A673 (cell line): Measurements from ENCODE around the gene PHC2. TPM values are rescaled to one million over a fixed set of nuclear protein-coding genes. Genes with fewer than 3 reads are reported as not detected.

Experiments used
- BruUV-seq: library from RNA; stranded (reverse); fragments of 400-500 nt; replicated peaks from 2 replicates; lab custom pipeline; 2021; lab: Mats Ljungman, UMichigan
- CTCF ChIA-PET: fragments of 300-600 bp; sonication (Branson Sonifier 250); formaldehyde crosslinking; loops from one replicate; lab custom pipeline; 2022; ENCODE audit warnings: antibody characterized with exemption; lab: Charles Lee
- POLR2A ChIA-PET: fragments of 300-600 bp; sonication (Branson Sonifier 250); formaldehyde crosslinking; loops from one replicate; lab custom pipeline; 2022; ENCODE audit warnings: antibody characterized with exemption; ENCODE audit not compliant: low non-redundant PET; lab: Charles Lee
- DNase-seq: peaks from one replicate; pipeline ENCODE4 v3.0.0-alpha.2; 2015; ENCODE audit warnings: low spot score
- H3K27ac ChIP-seq: fragments of 200-600 bp; sonication (generic); 2 replicates; pipeline ENCODE4 v1.5.1; 2016; ENCODE audit warnings: mixed run types, low read depth, mild to moderate bottlenecking, mixed read lengths, antibody characterized with exemption, low read length; ENCODE audit not compliant: poor library complexity, severe bottlenecking
- H3K27me3 ChIP-seq: fragments of 200-600 bp; sonication (generic); replicated peaks from 2 replicates; pipeline ENCODE4 v1.6.1; 2017; ENCODE audit warnings: mixed run types, low read depth, mild to moderate bottlenecking, mixed read lengths, antibody characterized with exemption, low read length; ENCODE audit not compliant: insufficient read depth, poor library complexity
- H3K36me3 ChIP-seq: fragments of 200-600 bp; sonication (generic); 2 replicates; pipeline ENCODE4 v1.6.1; 2016; ENCODE audit warnings: mixed run types, mild to moderate bottlenecking, mixed read lengths, antibody characterized with exemption, low read length; ENCODE audit not compliant: insufficient read depth, poor library complexity, severe bottlenecking
- H3K4me1 ChIP-seq: fragments of 200-600 bp; sonication (generic); 2 replicates; pipeline ENCODE4 v1.6.1; 2017; ENCODE audit warnings: mixed run types, mild to moderate bottlenecking, mixed read lengths, antibody characterized with exemption, low read length; ENCODE audit not compliant: insufficient read depth, poor library complexity, severe bottlenecking
- H3K4me3 ChIP-seq: fragments of 200-600 bp; sonication (generic); 2 replicates; pipeline ENCODE4 v1.5.1; 2016; ENCODE audit warnings: low read depth, mixed run types, mild to moderate bottlenecking, mixed read lengths, low read length; ENCODE audit not compliant: poor library complexity, severe bottlenecking
- H3K9me3 ChIP-seq: fragments of 200-600 bp; sonication (generic); 2 replicates; pipeline ENCODE4 v1.6.1; 2016; ENCODE audit warnings: mixed run types, low read depth, mild to moderate bottlenecking, mixed read lengths, antibody characterized with exemption, low read length; ENCODE audit not compliant: poor library complexity, severe bottlenecking
- EZH2 ChIP-seq: fragments of 200-600 bp; sonication (generic); IDR thresholded peaks from 2 replicates; pipeline ENCODE4 v1.6.1; 2017; ENCODE audit warnings: borderline replicate concordance, low read depth, mild to moderate bottlenecking, mixed read lengths, antibody characterized with exemption, low read length; ENCODE audit not compliant: poor library complexity, severe bottlenecking
- intact Hi-C: fragments of 100-400 bp; cut with micrococcal nuclease; formaldehyde crosslinking; loops from one replicate; pipeline ENCODE4 v1.10.0; 2022; ENCODE audit not compliant: unreplicated experiment
- total RNA-seq: library from RNA; stranded (reverse); gene quantifications from 2 replicates; pipeline ENCODE4 v1.2.3, GENCODE V29; 2021
- TF ChIP-seq, protein P1 (sequence below): fragments of 300-800, 200-600 bp; sonication (generic); conservative IDR thresholded peaks from 2 replicates; pipeline ENCODE4 v1.5.1; 2017; ENCODE audit warnings: low read depth, mild to moderate bottlenecking, antibody characterized with exemption, low read length, moderate library complexity, mixed read lengths

The PHC2 gene
- total RNA-seq, 1 experiment from 2014 or later: 136 TPM

DNA sequence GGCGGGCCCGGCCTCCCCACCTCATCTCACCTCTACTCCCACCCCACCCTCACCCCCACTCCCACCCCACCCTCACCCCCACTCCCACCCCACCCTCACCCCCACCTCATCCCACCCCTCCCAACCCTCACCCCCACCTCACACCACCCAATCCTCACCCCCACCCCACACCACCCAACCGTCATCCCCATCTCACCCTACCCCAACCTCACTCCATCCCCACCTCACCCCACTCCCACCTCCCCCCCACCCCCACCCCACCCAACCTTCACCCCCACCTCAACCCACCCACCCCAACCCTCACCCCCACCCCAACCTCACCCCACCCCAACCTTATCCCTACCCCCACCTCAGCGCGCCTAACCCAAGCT lies 123.4 kb downstream of the PHC2 start:
- POLR2A ChIA-PET: no interaction called here
- no peaks in the 10 kb centered on the region for H3K9me3 ChIP-seq
- no peaks in the 10 kb centered on the region for H3K4me1 ChIP-seq
- H3K4me3 ChIP-seq: no peak overlapping the region
- no peaks in the 10 kb centered on the region for H3K27me3 ChIP-seq
- no peak for TF ChIP-seq EZH2
- TF ChIP-seq, protein P1, sequence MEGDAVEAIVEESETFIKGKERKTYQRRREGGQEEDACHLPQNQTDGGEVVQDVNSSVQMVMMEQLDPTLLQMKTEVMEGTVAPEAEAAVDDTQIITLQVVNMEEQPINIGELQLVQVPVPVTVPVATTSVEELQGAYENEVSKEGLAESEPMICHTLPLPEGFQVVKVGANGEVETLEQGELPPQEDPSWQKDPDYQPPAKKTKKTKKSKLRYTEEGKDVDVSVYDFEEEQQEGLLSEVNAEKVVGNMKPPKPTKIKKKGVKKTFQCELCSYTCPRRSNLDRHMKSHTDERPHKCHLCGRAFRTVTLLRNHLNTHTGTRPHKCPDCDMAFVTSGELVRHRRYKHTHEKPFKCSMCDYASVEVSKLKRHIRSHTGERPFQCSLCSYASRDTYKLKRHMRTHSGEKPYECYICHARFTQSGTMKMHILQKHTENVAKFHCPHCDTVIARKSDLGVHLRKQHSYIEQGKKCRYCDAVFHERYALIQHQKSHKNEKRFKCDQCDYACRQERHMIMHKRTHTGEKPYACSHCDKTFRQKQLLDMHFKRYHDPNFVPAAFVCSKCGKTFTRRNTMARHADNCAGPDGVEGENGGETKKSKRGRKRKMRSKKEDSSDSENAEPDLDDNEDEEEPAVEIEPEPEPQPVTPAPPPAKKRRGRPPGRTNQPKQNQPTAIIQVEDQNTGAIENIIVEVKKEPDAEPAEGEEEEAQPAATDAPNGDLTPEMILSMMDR: no peak
- CTCF ChIA-PET: no interaction called here
- no peak for DNase-seq
- H3K36me3 ChIP-seq: no peaks in the 10 kb centered on the region
- intact Hi-C loops: no loop called here
- BruUV-seq: no TSS peak
- H3K27ac ChIP-seq: no peak overlapping the region

DNA sequence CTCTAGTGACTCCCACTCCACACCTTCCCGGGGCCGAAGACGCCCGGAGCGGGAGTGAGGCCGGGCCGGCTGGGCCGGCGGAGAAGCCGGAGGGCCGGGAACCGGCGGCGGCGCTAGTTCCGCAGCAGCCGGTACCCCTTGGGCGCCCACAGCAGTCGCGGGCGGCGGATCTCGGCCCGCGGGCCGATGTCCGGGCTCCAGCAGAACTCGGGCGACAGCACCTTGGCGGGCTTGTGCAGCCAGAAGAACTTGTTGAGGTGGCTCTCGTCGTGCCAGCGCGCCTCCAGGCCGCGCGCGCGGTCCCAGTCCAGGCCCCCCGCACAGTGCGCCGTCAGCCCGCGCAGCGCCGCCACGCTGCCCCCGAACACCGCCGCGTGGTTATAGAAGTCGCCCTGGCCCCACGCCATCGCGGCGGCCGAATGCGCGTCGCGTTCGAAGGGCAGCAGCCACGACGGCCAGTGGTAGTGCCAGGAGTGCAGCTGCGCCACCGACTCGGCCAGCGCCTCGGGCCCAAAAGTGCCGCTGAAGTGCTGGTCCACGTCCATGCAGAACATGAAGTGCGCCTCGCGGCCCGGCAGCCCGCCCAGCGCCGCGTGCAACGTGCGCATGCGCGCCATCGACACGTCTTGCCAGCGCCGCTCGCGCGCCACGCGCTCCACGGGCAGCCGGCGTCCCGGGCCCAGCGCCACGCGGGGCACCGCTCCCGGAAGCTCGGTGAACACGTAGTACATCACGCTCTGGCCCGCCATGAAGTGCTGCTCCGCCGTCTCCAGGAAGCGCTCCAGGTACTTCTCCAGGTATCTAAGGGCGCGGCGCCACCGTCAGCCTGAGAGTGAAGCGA lies 124.0 kb downstream of the PHC2 start:
- DNase-seq: no peak
- ChIA-PET POLR2A (no interaction called here), CTCF (no interaction called here)
- H3K36me3 ChIP-seq: no peaks in the 10 kb centered on the region
- no peak overlapping the region for H3K4me3 ChIP-seq
- H3K27me3 ChIP-seq: no peaks in the 10 kb centered on the region
- no peaks in the 10 kb centered on the region for H3K4me1 ChIP-seq
- no peaks in the 10 kb centered on the region for H3K9me3 ChIP-seq
- no TSS peak for BruUV-seq
- TF ChIP-seq EZH2: no peak
- TF ChIP-seq, protein P1: no peak
- intact Hi-C loops: no loop called here
- H3K27ac ChIP-seq: no peak overlapping the region

DNA sequence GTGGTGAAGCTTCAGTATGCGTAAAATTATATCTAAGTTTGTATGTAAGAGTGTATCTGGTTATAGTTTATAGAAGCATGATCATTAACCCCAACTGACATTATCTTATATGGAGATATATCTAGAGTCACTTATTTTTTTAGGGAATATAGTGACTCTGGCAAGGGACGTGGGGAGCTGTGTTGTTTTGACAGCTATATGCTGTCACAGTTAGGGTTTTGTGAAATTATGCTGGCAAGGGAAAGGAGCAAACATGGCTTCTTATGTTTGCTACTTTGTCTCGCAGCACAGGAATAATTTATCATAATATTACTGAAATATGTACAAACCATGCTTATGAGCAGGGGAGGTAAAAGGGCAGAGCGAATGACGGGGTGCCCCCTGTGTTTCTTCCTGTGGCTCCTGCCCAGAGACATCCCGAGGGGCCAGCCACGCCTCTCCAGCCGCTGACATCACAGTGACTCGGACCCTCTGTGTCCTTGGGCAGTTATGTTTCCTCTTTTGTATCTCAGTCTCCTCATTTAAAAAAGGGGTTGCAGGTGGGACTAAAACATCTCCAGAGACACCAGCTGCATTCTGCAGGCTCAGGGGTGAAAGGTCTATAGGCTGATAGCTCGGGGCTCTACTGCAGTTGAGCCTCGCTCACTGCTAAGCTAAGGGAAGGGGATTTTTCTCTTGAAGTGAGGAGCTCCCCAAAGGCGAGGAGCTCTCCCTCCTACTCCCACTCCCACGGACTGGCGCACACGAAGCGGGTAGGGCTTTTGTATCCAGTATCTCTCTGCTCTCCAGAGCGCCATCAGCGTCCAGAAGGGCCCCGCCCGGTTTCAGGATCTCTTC lies 124.9 kb downstream of the PHC2 start:
- no peaks in the 10 kb centered on the region for H3K4me1 ChIP-seq
- intact Hi-C loops: no loop called here
- no peaks in the 10 kb centered on the region for H3K36me3 ChIP-seq
- no peaks in the 10 kb centered on the region for H3K27me3 ChIP-seq
- no peaks in the 10 kb centered on the region for H3K9me3 ChIP-seq
- no peak overlapping the region for H3K4me3 ChIP-seq
- H3K27ac ChIP-seq: no peak overlapping the region
- no peak for DNase-seq
- BruUV-seq: no TSS peak
- CTCF ChIA-PET: no interaction called here
- POLR2A ChIA-PET: interaction anchor here (0.7 kb wide), 1 partner anchor 883 kb away, joined by 3 read pairs; no protein-coding TSS in a partner anchor
- TF ChIP-seq, protein P1: no peak
- TF ChIP-seq EZH2: no peak
